Activated CD8-positive, alpha-beta T cell treated with anti-CD3 and anti-CD28 coated beads for 36 hours (primary cell): ENCODE results near the gene TAS2R60. TPM values are rescaled to one million over a fixed set of nuclear protein-coding genes. Genes with fewer than 3 reads are reported as not detected.
A peak's percentile ranks its signal among the peaks of the same experiment; 100 is the strongest.

Experiments
- ATAC-seq: fragments of 200-7000 bp; cut with Tn5 transposase; one replicate; pipeline ENCODE4 v1.10.0; 2021; ENCODE audit warnings: mild to moderate bottlenecking, moderate library complexity
- CTCF ChIA-PET: fragments of 350-600 bp; sonication (Branson Sonifier 250); formaldehyde crosslinking; loops from one replicate; lab custom pipeline; 2021; ENCODE audit warnings: antibody characterized with exemption; lab: Charles Lee
- POLR2A ChIA-PET: fragments of 350-600 bp; sonication (Branson Sonifier 250); formaldehyde crosslinking; loops from one replicate; lab custom pipeline; 2021; ENCODE audit warnings: antibody characterized with exemption; lab: Charles Lee
- DNase-seq: peaks from one replicate; pipeline ENCODE4 v3.0.0-alpha.2; 2020
- H3K27ac Mint-ChIP-seq: one replicate; pipeline ENCODE4 v1.8.0; 2021; ENCODE audit warnings: mild to moderate bottlenecking, mixed read lengths
- H3K27me3 Mint-ChIP-seq: one replicate; pipeline ENCODE4 v1.8.0; 2021; ENCODE audit warnings: mixed read lengths
- H3K36me3 Mint-ChIP-seq: one replicate; pipeline ENCODE4 v1.8.0; 2021; ENCODE audit warnings: low read depth, mixed read lengths
- H3K4me1 Mint-ChIP-seq: one replicate; pipeline ENCODE4 v1.8.0; 2021; ENCODE audit warnings: low read depth, mixed read lengths
- H3K4me3 Mint-ChIP-seq: one replicate; pipeline ENCODE4 v1.8.0; 2021; ENCODE audit warnings: mild to moderate bottlenecking, moderate library complexity, mixed read lengths
- H3K9me3 Mint-ChIP-seq: one replicate; pipeline ENCODE4 v1.8.0; 2021; ENCODE audit warnings: mixed read lengths
- CTCF ChIP-seq: fragments of 200-600 bp; IDR thresholded peaks from one replicate; pipeline ENCODE4 v1.8.0; 2022; ENCODE audit warnings: antibody characterized with exemption, mild to moderate bottlenecking
- intact Hi-C: fragments of 100-400 bp; cut with micrococcal nuclease; formaldehyde crosslinking; loops from one replicate; pipeline ENCODE4 v1.10.0; 2022
- total RNA-seq, 2 experiments: library from RNA; stranded (reverse); gene quantifications; one replicate each; pipeline ENCODE4 v1.2.3, GENCODE V29; 2021

Gene TAS2R60
- total RNA-seq, 2 experiments from 2014 or later = not detected

- Mint-ChIP-seq H3K36me3 (no peaks in the 10 kb centered on the region), H3K4me3 (no peak overlapping the region), H3K27me3 (no peaks in the 10 kb centered on the region), H3K4me1 (peaks cover 23% of the 10 kb centered on the region), H3K27ac (peak overlapping the region; percentile 37), H3K9me3 (no peaks in the 10 kb centered on the region)
- no peak for DNase-seq
- peak; percentile 63 for ATAC-seq
- no peak for TF ChIP-seq CTCF
- CTCF ChIA-PET = interaction anchor here (1.2 kb wide), 1 partner anchor 8 kb away, joined by 4 read pairs; no protein-coding TSS in a partner anchor
- POLR2A ChIA-PET = no interaction called here
- intact Hi-C loops = no loop called here
Measured at GRCh38 chr7:143493751-143494150, 50.5 kb downstream of the TAS2R60 start.

Other genes with a start within 250 kb of the TAS2R60 start
- not detected for gene TAS2R40, start 221.4 kb upstream of the TAS2R60 start, total RNA-seq
- gene GSTK1, start 180.0 kb upstream of the TAS2R60 start, total RNA-seq = 100 to 1,000 TPM; 163 to 171 TPM
- gene TMEM139, start 158.5 kb upstream of the TAS2R60 start, total RNA-seq = 1 to 10 TPM; 1.6 to 2.0 TPM
- gene CASP2, start 155.1 kb upstream of the TAS2R60 start, total RNA-seq = 10 to 100 TPM; 79.6 to 80.9 TPM
- under 1 TPM in 1 of 2 experiments, not detected in 1; 0.09 TPM for gene CLCN1, start 127.3 kb upstream of the TAS2R60 start, total RNA-seq
- gene FAM131B, start 80.7 kb upstream of the TAS2R60 start, total RNA-seq = 1 to 10 TPM; 2.7 to 2.9 TPM
- 100 to 1,000 TPM; 111 to 120 TPM for gene ZYX, start 62.1 kb upstream of the TAS2R60 start, total RNA-seq
- gene EPHA1, start 34.6 kb upstream of the TAS2R60 start, total RNA-seq = 1 to 10 TPM; 2.4 to 2.8 TPM
- not detected for gene TAS2R41, start 34.4 kb downstream of the TAS2R60 start, total RNA-seq
- gene CTAGE15, start 128.3 kb downstream of the TAS2R60 start, total RNA-seq = under 1 TPM; 0.36 to 0.83 TPM
- gene TCAF2, start 177.5 kb downstream of the TAS2R60 start, total RNA-seq = 10 to 100 TPM; 36.4 to 37.2 TPM